ENCODE results near the gene PDIK1L. TPM values are rescaled to one million over a fixed set of nuclear protein-coding genes. Genes with fewer than 3 reads are reported as not detected.

The PDIK1L gene
- total RNA-seq, 3 donors from 2014 or later (not counting 1 experiment from before 2014, with no cell fraction given), result 3.1 to 8.2 (median 8.1) TPM

- intact Hi-C loops (cut with micrococcal nuclease), result no loop called here
- no peaks in the 10 kb centered on the region for H3K36me3 Mint-ChIP-seq
- H3K4me3 ChIP-seq (ENCODE audit: low read length), result no peak overlapping the region
- H3K27ac Mint-ChIP-seq, result no peak overlapping the region
- H3K27ac ChIP-seq (ENCODE audit: low read length), result no peak overlapping the region
- no peaks in the 10 kb centered on the region for H3K36me3 ChIP-seq (ENCODE audit: control insufficient read depth, insufficient read depth, low read length)
- no peaks in the 10 kb centered on the region for H3K9me3 ChIP-seq (ENCODE audit: control insufficient read depth, insufficient read depth, low read length)
- TF ChIP-seq CTCF (IDR thresholded peaks at IDR 0.05), result no peak
- H3K9me3 Mint-ChIP-seq, result no peaks in the 10 kb centered on the region
- ATAC-seq, result no peak
- no peaks in the 10 kb centered on the region for H3K4me1 ChIP-seq (ENCODE audit: control insufficient read depth, insufficient read depth, low read length)
- H3K4me1 Mint-ChIP-seq, result no peaks in the 10 kb centered on the region
- H3K4me3 Mint-ChIP-seq, result no peak overlapping the region
- H3K27me3 ChIP-seq (ENCODE audit: control insufficient read depth, insufficient read depth, low read length), result no peaks in the 10 kb centered on the region
- DNase-seq, result no peak
- WGBS (ENCODE audit: insufficient coverage), result 92% methylated on average over 4 of the region's 4 CpGs
- H3K27me3 Mint-ChIP-seq (ENCODE audit: low read depth in 2 of 2), result peaks cover 11 to 19% of the 10 kb centered on the region in 2 donors
These were observed 44.8 kb upstream of the PDIK1L start for GRCh38 chr1:26066857-26067256.

- Histone ChIP-seq H3K9me3 (ENCODE audit: control insufficient read depth, insufficient read depth, low read length) (no peaks in the 10 kb centered on the region), H3K36me3 (ENCODE audit: control insufficient read depth, insufficient read depth, low read length) (no peaks in the 10 kb centered on the region), H3K27ac (ENCODE audit: low read length) (no peak within 1 kb of the TSS), H3K4me1 (ENCODE audit: control insufficient read depth, insufficient read depth, low read length) (no peaks in the 10 kb centered on the region), H3K4me3 (ENCODE audit: low read length) (no peak within 1 kb of the TSS), H3K27me3 (ENCODE audit: control insufficient read depth, insufficient read depth, low read length) (no peaks in the 10 kb centered on the region)
- TF ChIP-seq CTCF (IDR thresholded peaks at IDR 0.05), result no peak
- DNase-seq, result no peak
- Mint-ChIP-seq H3K9me3 (no peaks in the 10 kb centered on the region), H3K27me3 (ENCODE audit: low read depth in 2 of 2) (peaks cover 16 to 25% of the 10 kb centered on the region in 2 donors), H3K4me1 (no peaks in the 10 kb centered on the region), H3K4me3 (no peak within 1 kb of the TSS), H3K27ac (no peak within 1 kb of the TSS), H3K36me3 (no peaks in the 10 kb centered on the region)
- no peak for ATAC-seq
- WGBS (ENCODE audit: insufficient coverage), result 76% methylated on average over 9 of the region's 9 CpGs
- intact Hi-C loops (cut with micrococcal nuclease), result no loop called here
These were observed 44.2 kb upstream of the PDIK1L start, which contains the start of gene TRIM63 for GRCh38 chr1:26067432-26067911. Gene TRIM63, minus strand, starts transcription at chr1:26067630. Its CDS starts 136 bp downstream, at chr1:26067494.

- Mint-ChIP-seq H3K9me3 (no peaks in the 10 kb centered on the region), H3K4me3 (no peak overlapping the region), H3K27me3 (ENCODE audit: low read depth in 2 of 2) (peaks cover 24 to 39% of the 10 kb centered on the region in 2 donors), H3K4me1 (no peaks in the 10 kb centered on the region), H3K27ac (no peak overlapping the region), H3K36me3 (no peaks in the 10 kb centered on the region)
- no peaks in the 10 kb centered on the region for H3K36me3 ChIP-seq (ENCODE audit: control insufficient read depth, insufficient read depth, low read length)
- no peaks in the 10 kb centered on the region for H3K27me3 ChIP-seq (ENCODE audit: control insufficient read depth, insufficient read depth, low read length)
- ATAC-seq (no peak), DNase-seq (no peak)
- 76% methylated on average over 1 of the region's 1 CpG for WGBS (ENCODE audit: insufficient coverage)
- no peaks in the 10 kb centered on the region for H3K9me3 ChIP-seq (ENCODE audit: control insufficient read depth, insufficient read depth, low read length)
- intact Hi-C loops (cut with micrococcal nuclease), result no loop called here
- no peak overlapping the region for H3K27ac ChIP-seq (ENCODE audit: low read length)
- H3K4me1 ChIP-seq (ENCODE audit: control insufficient read depth, insufficient read depth, low read length), result no peaks in the 10 kb centered on the region
- TF ChIP-seq CTCF (IDR thresholded peaks at IDR 0.05), result no peak
- H3K4me3 ChIP-seq (ENCODE audit: low read length), result no peak overlapping the region
These were observed 41.7 kb upstream of the PDIK1L start for GRCh38 chr1:26069941-26070295.

- Histone ChIP-seq H3K36me3 (ENCODE audit: control insufficient read depth, insufficient read depth, low read length) (no peaks in the 10 kb centered on the region), H3K4me1 (ENCODE audit: control insufficient read depth, insufficient read depth, low read length) (no peaks in the 10 kb centered on the region), H3K4me3 (ENCODE audit: low read length) (no peak overlapping the region), H3K9me3 (ENCODE audit: control insufficient read depth, insufficient read depth, low read length) (no peaks in the 10 kb centered on the region), H3K27ac (ENCODE audit: low read length) (no peak overlapping the region), H3K27me3 (ENCODE audit: control insufficient read depth, insufficient read depth, low read length) (no peaks in the 10 kb centered on the region)
- H3K4me1 Mint-ChIP-seq, result no peaks in the 10 kb centered on the region
- 91% methylated on average over 3 of the region's 4 CpGs for WGBS (ENCODE audit: insufficient coverage)
- H3K9me3 Mint-ChIP-seq, result no peaks in the 10 kb centered on the region
- TF ChIP-seq CTCF (IDR thresholded peaks at IDR 0.05), result no peak
- intact Hi-C loops (cut with micrococcal nuclease), result no loop called here
- peaks cover 24 to 39% of the 10 kb centered on the region in 2 donors for H3K27me3 Mint-ChIP-seq (ENCODE audit: low read depth in 2 of 2)
- H3K36me3 Mint-ChIP-seq, result no peaks in the 10 kb centered on the region
- no peak overlapping the region for H3K4me3 Mint-ChIP-seq
- DNase-seq (no peak), ATAC-seq (no peak)
- no peak overlapping the region for H3K27ac Mint-ChIP-seq
These were observed 41.2 kb upstream of the PDIK1L start for GRCh38 chr1:26070296-26070962.
